SK-N-SH (cell line): ENCODE data around the gene NALCN. TPM values are rescaled to one million over a fixed set of nuclear protein-coding genes. Genes with fewer than 3 reads are reported as not detected.

Source experiments
- CTCF ChIA-PET: fragments of 300-600, 350-600 bp; formaldehyde crosslinking; extraction: SDS; loops from one replicate; lab custom pipeline; 2021; lab: Yijun Ruan, JAX
- POLR2A ChIA-PET: fragments of 350-600 bp; sonication (Branson Sonifier 250); formaldehyde crosslinking; extraction: SDS; loops from one replicate; lab custom pipeline; 2020; ENCODE audit warnings: antibody characterized with exemption, inconsistent platforms; lab: Yijun Ruan, JAX
- DNase-seq: peaks from one replicate; pipeline ENCODE4 v3.0.0; 2012
- H2AFZ ChIP-seq: fragments of 200-600 bp; sonication (generic); 2 replicates; pipeline ENCODE4 v1.8.1; 2016; ENCODE audit warnings: antibody characterized with exemption, mild to moderate bottlenecking, low read depth
- H3F3A ChIP-seq: fragments of 200-600 bp; sonication (generic); replicated peaks from 2 replicates; pipeline ENCODE3; 2016; ENCODE audit warnings: antibody characterized with exemption, mild to moderate bottlenecking; ENCODE audit not compliant: insufficient read depth
- H3K27ac ChIP-seq, 2 experiments: fragments of 200-500 bp in 1 of 2; fragments of 200-600 bp in 1 of 2; sonication (Bioruptor generic) in 1 of 2; sonication (generic), shearing (Covaris generic) in 1 of 2; 2 replicates each; pipeline versions ENCODE4 v1.5.1 to v1.6.1; 2014 to 2016; ENCODE audit warnings: low read depth in 2 of 2, inconsistent platforms in 1 of 2, low read length in 1 of 2, mild to moderate bottlenecking in 1 of 2, mixed read lengths in 1 of 2
- H3K27me3 ChIP-seq: fragments of 200-600 bp; sonication (generic), shearing (Covaris generic); 2 replicates; pipeline ENCODE4 v1.6.1; 2016; ENCODE audit warnings: mixed run types; ENCODE audit not compliant: insufficient read depth
- H3K36me3 ChIP-seq, 2 experiments: fragments of 200-500 bp in 1 of 2; fragments of 200-600 bp in 1 of 2; sonication (Bioruptor generic) in 1 of 2; sonication (generic) in 1 of 2; replicated peaks in 1 of 2; 2 replicates each; pipeline versions ENCODE3 to v1.5.1; 2014 to 2016; ENCODE audit warnings: low read length in 1 of 2, mild to moderate bottlenecking in 1 of 2; ENCODE audit not compliant: insufficient read depth in 2 of 2, control insufficient read depth in 1 of 2
- H3K4me1 ChIP-seq, 2 experiments: fragments of 200-500 bp in 1 of 2; fragments of 200-600 bp in 1 of 2; sonication (Bioruptor generic) in 1 of 2; sonication (generic), shearing (Covaris generic) in 1 of 2; 2 replicates each; pipeline versions ENCODE4 v1.5.1 to v1.6.1; 2014 to 2016; ENCODE audit warnings: low read depth in 1 of 2, low read length in 1 of 2, mixed run types in 1 of 2; ENCODE audit not compliant: insufficient read depth in 2 of 2, control insufficient read depth in 1 of 2
- H3K4me2 ChIP-seq: fragments of 200-600 bp; sonication (generic), shearing (Covaris generic); 2 replicates; pipeline ENCODE4 v1.6.1; 2017; ENCODE audit warnings: mixed run types
- H3K4me3 ChIP-seq, 2 experiments: fragments of 200-500 bp in 1 of 2; fragments of 200-600 bp in 1 of 2; sonication (Bioruptor generic) in 1 of 2; sonication (generic), shearing (Covaris generic) in 1 of 2; 2 replicates each; pipeline versions ENCODE4 v1.5.1 to v1.8.1; 2014 to 2016; ENCODE audit warnings: low read depth in 2 of 2, inconsistent platforms in 1 of 2, low read length in 1 of 2, mild to moderate bottlenecking in 1 of 2, mixed read lengths in 1 of 2, moderate library complexity in 1 of 2
- H3K79me2 ChIP-seq: fragments of 200-600 bp; sonication (generic); 2 replicates; pipeline ENCODE4 v1.8.1; 2017; ENCODE audit warnings: mild to moderate bottlenecking; ENCODE audit not compliant: insufficient read depth
- H3K9ac ChIP-seq: fragments of 200-600 bp; sonication (generic); 2 replicates; pipeline ENCODE4 v1.6.1; 2017; ENCODE audit warnings: mixed run types
- H3K9me2 ChIP-seq: fragments of 200-600 bp; sonication (generic); 2 replicates; pipeline ENCODE4 v1.6.1; 2017; ENCODE audit warnings: mixed run types
- H3K9me3 ChIP-seq: fragments of 200-600 bp; sonication (generic); 2 replicates; pipeline ENCODE4 v1.6.1; 2017; ENCODE audit warnings: mixed run types, mild to moderate bottlenecking, moderate library complexity
- H4K20me1 ChIP-seq: fragments of 200-600 bp; sonication (generic); 2 replicates; pipeline ENCODE4 v1.6.1; 2017; ENCODE audit warnings: mild to moderate bottlenecking, mixed run types; ENCODE audit not compliant: insufficient read depth
- CHD2 ChIP-seq: fragments of 150-350 bp; IDR thresholded peaks from 2 replicates; pipeline ENCODE4 v1.6.1; 2018; ENCODE audit warnings: low read length; ENCODE audit not compliant: partially characterized antibody
- CTCF ChIP-seq: fragments of 200-600 bp; sonication (generic); IDR thresholded peaks from 2 replicates; pipeline ENCODE4 v1.6.1; 2017; ENCODE audit warnings: antibody characterized with exemption, mild to moderate bottlenecking, moderate library complexity
- EZH2phosphoT487 ChIP-seq: fragments of 200-600 bp; sonication (generic); IDR thresholded peaks from 2 replicates; pipeline ENCODE4 v1.6.1; 2017; ENCODE audit warnings: low read depth, mixed run types, mild to moderate bottlenecking, antibody characterized with exemption, moderate library complexity, borderline replicate concordance
- FOXJ3 ChIP-seq: sonication (generic); formaldehyde crosslinking; IDR thresholded peaks from 2 replicates; pipeline ENCODE4 v1.5.1; 2020; ENCODE audit warnings: mild to moderate bottlenecking, missing genetic modification reagents
- GATA2 ChIP-seq: sonication (generic); formaldehyde crosslinking; IDR thresholded peaks from 2 replicates; pipeline ENCODE4 v1.5.0; 2020; ENCODE audit warnings: mild to moderate bottlenecking, missing genetic modification reagents
- MAX ChIP-seq: IDR thresholded peaks from 2 replicates; pipeline ENCODE4 v1.4.0; 2012; ENCODE audit warnings: low read depth
- NRF1 ChIP-seq: IDR thresholded peaks from 2 replicates; pipeline ENCODE4 v1.6.1; 2012; ENCODE audit warnings: low read depth, mild to moderate bottlenecking, low read length
- RCOR1 ChIP-seq: fragments of 150-350 bp; IDR thresholded peaks from 2 replicates; pipeline ENCODE4 v1.6.1; 2017; ENCODE audit warnings: antibody characterized with exemption, low read length
- RFX5 ChIP-seq: IDR thresholded peaks from 2 replicates; pipeline ENCODE4 v1.6.1; 2012; ENCODE audit warnings: mild to moderate bottlenecking, improper control_type of control experiment, low read length
- SIN3A ChIP-seq: IDR thresholded peaks from 2 replicates; pipeline ENCODE4 v1.6.1; 2012; ENCODE audit warnings: low read depth, mild to moderate bottlenecking, low read length, moderate library complexity, borderline replicate concordance
- USF2 ChIP-seq: fragments of 150-350 bp; IDR thresholded peaks from 2 replicates; pipeline ENCODE4 v1.6.1; 2017; ENCODE audit warnings: antibody characterized with exemption, low read length, low read depth, borderline replicate concordance
- YY1 ChIP-seq: IDR thresholded peaks from 2 replicates; pipeline ENCODE4 v1.4.0; 2012; ENCODE audit warnings: low read depth, mild to moderate bottlenecking
- ZBTB33 ChIP-seq: IDR thresholded peaks from 2 replicates; pipeline ENCODE4 v1.4.0; 2012; ENCODE audit warnings: low read depth, borderline replicate concordance
- WGBS: methylation state at CpG from one replicate; pipeline ENCODE4 v1.1.6; 2017; ENCODE audit warnings: low lambda C conversion rate; 5-methylcytosine and 5-hydroxymethylcytosine counted together
- polyA plus RNA-seq, 3 experiments: library from polyadenylated mRNA; depleted of rRNA; stranded (reverse); fragments of >200 nt; gene quantifications; 2 replicates each; pipeline ENCODE4 v1.2.3, GENCODE V29; 2012

The NALCN gene
- polyA plus RNA-seq, 1 of the 3 experiments (the other 2 are of a cell fraction): 3.0 TPM

GRCh38 chr13:101202590-101202989, 213.7 kb downstream of the NALCN start:
- no peak for DNase-seq
- Histone ChIP-seq H2AFZ (no peak overlapping the region), H3K4me3 (no peak overlapping the region)

GRCh38 chr13:101190976-101191375, 225.3 kb downstream of the NALCN start:
- CTCF ChIA-PET: no interaction called here
- POLR2A ChIA-PET: no interaction called here
- Histone ChIP-seq H3K27me3 (no peaks in the 10 kb centered on the region), H3K9me3 (no peaks in the 10 kb centered on the region), H3K4me2 (no peak overlapping the region), H3K27ac (no peak overlapping the region), H3K9me2 (no peaks in the 10 kb centered on the region), H3K36me3 (no peaks in the 10 kb centered on the region), H4K20me1 (no peaks in the 10 kb centered on the region), H3K4me3 (no peak overlapping the region), H3K4me1 (no peaks in the 10 kb centered on the region), H3F3A (no peaks in the 10 kb centered on the region), H3K9ac (no peak overlapping the region), H2AFZ (no peak overlapping the region), H3K79me2 (no peaks in the 10 kb centered on the region)
- DNase-seq: no peak
- WGBS: 88% methylated on average over 3 of the region's 3 CpGs
- TF ChIP-seq GATA2 (CRISPR knock-in tag) (no peak), CTCF (no peak)

More at GRCh38 chr13:101202590-101202989, 213.7 kb downstream of the NALCN start:
- POLR2A ChIA-PET: no interaction called here
- no peaks in the 10 kb centered on the region for H3K36me3 ChIP-seq
- CTCF ChIA-PET: interaction anchor here (0.9 kb wide), 1 partner anchor 47 kb away, joined by 4 read pairs; no protein-coding TSS in a partner anchor
- TF ChIP-seq RCOR1: no peak
- TF ChIP-seq NRF1: no peak
- TF ChIP-seq GATA2 (CRISPR knock-in tag): no peak
- no peak for TF ChIP-seq RFX5
- no peak for TF ChIP-seq MAX
- TF ChIP-seq YY1: no peak
- TF ChIP-seq USF2: no peak
- no peak for TF ChIP-seq ZBTB33
- no peak for TF ChIP-seq SIN3A
- TF ChIP-seq CHD2: no peak
- TF ChIP-seq FOXJ3 (CRISPR knock-in tag): no peak
- no peak for TF ChIP-seq EZH2phosphoT487
- TF ChIP-seq, all 33 proteins: peak for 0
- H4K20me1 ChIP-seq: no peaks in the 10 kb centered on the region
- H3K27ac ChIP-seq: no peak overlapping the region
- H3K79me2 ChIP-seq: no peaks in the 10 kb centered on the region
- peaks cover 8% of the 10 kb centered on the region for H3F3A ChIP-seq
- no peaks in the 10 kb centered on the region for H3K9me2 ChIP-seq
- H3K9ac ChIP-seq: no peak overlapping the region
- no peaks in the 10 kb centered on the region for H3K27me3 ChIP-seq
- no peak overlapping the region for H3K4me2 ChIP-seq
- WGBS: 86% methylated on average over 6 of the region's 6 CpGs
- peaks cover 3 to 13% of the 10 kb centered on the region in 2 experiments; a peak in 3 of 4 replicates for H3K4me1 ChIP-seq
- no peaks in the 10 kb centered on the region for H3K9me3 ChIP-seq
